22Rv1 (cell line): ENCODE results near the gene GORASP2.

Source experiments
- ZFX ChIP-seq: fragments of 450-650 bp; IDR thresholded peaks from 2 replicates; pipeline ENCODE4 v1.6.1; 2017; ENCODE audit warnings: antibody characterized with exemption, borderline replicate concordance
- TF ChIP-seq, protein P1 (sequence below): fragments of 450-650 bp; IDR thresholded peaks from 2 replicates; pipeline ENCODE4 v1.5.1; 2017; ENCODE audit warnings: mild to moderate bottlenecking

DNA sequence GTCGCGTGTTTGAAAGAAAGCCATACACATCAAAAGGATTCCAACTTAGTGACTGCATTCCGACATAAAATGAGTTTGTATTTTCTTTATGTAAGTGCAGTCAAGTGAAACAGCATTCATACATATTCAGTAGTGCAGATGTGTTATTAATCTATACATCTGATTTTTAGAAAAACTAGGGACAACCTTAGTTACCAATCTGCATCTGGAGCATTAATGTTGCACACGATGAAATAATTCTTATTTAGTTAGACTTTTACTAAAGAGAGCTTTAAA is 1.9 kb downstream of the GORASP2 start:
- TF ChIP-seq, protein P1, sequence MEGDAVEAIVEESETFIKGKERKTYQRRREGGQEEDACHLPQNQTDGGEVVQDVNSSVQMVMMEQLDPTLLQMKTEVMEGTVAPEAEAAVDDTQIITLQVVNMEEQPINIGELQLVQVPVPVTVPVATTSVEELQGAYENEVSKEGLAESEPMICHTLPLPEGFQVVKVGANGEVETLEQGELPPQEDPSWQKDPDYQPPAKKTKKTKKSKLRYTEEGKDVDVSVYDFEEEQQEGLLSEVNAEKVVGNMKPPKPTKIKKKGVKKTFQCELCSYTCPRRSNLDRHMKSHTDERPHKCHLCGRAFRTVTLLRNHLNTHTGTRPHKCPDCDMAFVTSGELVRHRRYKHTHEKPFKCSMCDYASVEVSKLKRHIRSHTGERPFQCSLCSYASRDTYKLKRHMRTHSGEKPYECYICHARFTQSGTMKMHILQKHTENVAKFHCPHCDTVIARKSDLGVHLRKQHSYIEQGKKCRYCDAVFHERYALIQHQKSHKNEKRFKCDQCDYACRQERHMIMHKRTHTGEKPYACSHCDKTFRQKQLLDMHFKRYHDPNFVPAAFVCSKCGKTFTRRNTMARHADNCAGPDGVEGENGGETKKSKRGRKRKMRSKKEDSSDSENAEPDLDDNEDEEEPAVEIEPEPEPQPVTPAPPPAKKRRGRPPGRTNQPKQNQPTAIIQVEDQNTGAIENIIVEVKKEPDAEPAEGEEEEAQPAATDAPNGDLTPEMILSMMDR, result no peak
- no peak for TF ChIP-seq ZFX
